K562 (cell line): ENCODE measurements around the gene QSOX2. TPM values are rescaled to one million over a fixed set of nuclear protein-coding genes. Genes with fewer than 3 reads are reported as not detected.

Experiments
- ATAC-seq: fragments of 200-7000 bp; cut with Tn5 transposase; 3 replicates; pipeline ENCODE4 v1.9.1; 2020; ENCODE audit warnings: moderate library complexity
- Bru-seq: library from RNA; stranded (reverse); fragments of 400-500 nt; gene quantifications from one replicate; lab custom pipeline; 2021; lab: Mats Ljungman, UMichigan
- BruChase-seq, 2 experiments: library from RNA; stranded (reverse); fragments of 400-500 nt; gene quantifications; one replicate each; lab custom pipeline; 2021; lab: Mats Ljungman, UMichigan
- BruUV-seq: library from RNA; stranded (reverse); fragments of 400-500 nt; replicated peaks from 2 replicates; lab custom pipeline; 2021; lab: Mats Ljungman, UMichigan
- CTCF ChIA-PET: fragments of 300-600 bp; formaldehyde crosslinking; extraction: SDS; loops from one replicate; lab custom pipeline; 2021; ENCODE audit warnings: low intra/inter-chr PET ratio; lab: Yijun Ruan, JAX
- POLR2A ChIA-PET: fragments of 300-600, 350-650 bp; sonication (Branson Sonifier 250); formaldehyde crosslinking; extraction: SDS; loops from one replicate; lab custom pipeline; 2021; ENCODE audit warnings: antibody characterized with exemption, inconsistent platforms; lab: Yijun Ruan, JAX
- DNase-seq, 4 experiments: peaks; one replicate each; pipeline versions ENCODE4 v3.0.0 to v3.0.0-alpha.2; 2011 to 2018; ENCODE audit warnings: low spot score in 3 of 4, mixed read lengths in 3 of 4; ENCODE audit errors: extremely low read depth in 1 of 4
- FAIRE-seq: peaks from 2 replicates; lab custom pipeline; 2011; peaks lifted over from hg19 to GRCh38; lab: Jason Lieb, UNC
- H2AFZ ChIP-seq: 2 replicates; pipeline ENCODE4 v1.6.0; 2011; ENCODE audit warnings: low read depth, low read length, control low read depth, inconsistent platforms
- H3K27ac ChIP-seq: fragments of 200-600 bp; 3 replicates; pipeline ENCODE4 v1.8.0; 2011; ENCODE audit warnings: low read depth, mild to moderate bottlenecking, control low read depth, inconsistent platforms, low read length, moderate library complexity, mixed read lengths; ENCODE audit errors: extremely low read depth
- H3K27me3 ChIP-seq, 2 experiments: fragments of 300-600 bp in 1 of 2; 2 replicates in 1 of 2; 3 replicates in 1 of 2; pipeline versions ENCODE4 v1.6.0 to v1.8.0; 2011; ENCODE audit warnings: inconsistent platforms in 2 of 2, low read length in 2 of 2, mild to moderate bottlenecking in 1 of 2, mixed read lengths in 1 of 2, moderate library complexity in 1 of 2; ENCODE audit not compliant: control insufficient read depth in 2 of 2, insufficient read depth in 2 of 2
- H3K36me3 ChIP-seq: fragments of 300-600 bp; 3 replicates; pipeline ENCODE4 v1.8.0; 2011; ENCODE audit warnings: mild to moderate bottlenecking, low read length, inconsistent platforms; ENCODE audit not compliant: control insufficient read depth, insufficient read depth
- H3K4me1 ChIP-seq, 2 experiments: fragments of 200-600 bp in 1 of 2; replicated peaks in 1 of 2; 2 replicates in 1 of 2; 3 replicates in 1 of 2; pipeline versions ENCODE4 v1.5.1 to v1.8.0; 2011; ENCODE audit warnings: inconsistent platforms in 2 of 2, low read length in 2 of 2, mild to moderate bottlenecking in 1 of 2, mixed read lengths in 1 of 2, moderate library complexity in 1 of 2; ENCODE audit not compliant: control insufficient read depth in 2 of 2, insufficient read depth in 2 of 2
- H3K4me2 ChIP-seq: 2 replicates; pipeline ENCODE4 v1.6.1; 2011; ENCODE audit warnings: low read length, control low read depth, inconsistent platforms, mixed read lengths; ENCODE audit not compliant: insufficient read depth
- H3K4me3 ChIP-seq: fragments of 200-600 bp; sonication (generic), shearing (Covaris generic); 2 replicates; pipeline ENCODE4 v1.5.1; 2016; ENCODE audit warnings: control low read depth, inconsistent platforms
- H3K79me2 ChIP-seq: fragments of 200-600 bp; 3 replicates; pipeline ENCODE4 v1.8.0; 2011; ENCODE audit warnings: low read length, inconsistent platforms; ENCODE audit not compliant: control insufficient read depth, insufficient read depth
- H3K9ac ChIP-seq, 2 experiments: 2 replicates each; pipeline versions ENCODE4 v1.6.0 to v1.6.1; 2011; ENCODE audit warnings: low read depth in 2 of 2, low read length in 2 of 2, control low read depth in 1 of 2, inconsistent platforms in 1 of 2, mild to moderate bottlenecking in 1 of 2, mixed read lengths in 1 of 2; ENCODE audit not compliant: insufficient read depth in 1 of 2
- H3K9me1 ChIP-seq: one replicate; pipeline ENCODE4 v1.6.0; 2011; ENCODE audit warnings: inconsistent platforms, mild to moderate bottlenecking, low read length, moderate library complexity; ENCODE audit not compliant: control insufficient read depth, insufficient read depth
- H3K9me3 ChIP-seq: replicated peaks from 2 replicates; pipeline ENCODE4 v1.5.1; 2011; ENCODE audit warnings: low read depth, low read length, inconsistent platforms; ENCODE audit not compliant: control insufficient read depth, insufficient read depth
- H4K20me1 ChIP-seq: replicated peaks from 2 replicates; pipeline ENCODE4 v1.6.1; 2011; ENCODE audit warnings: low read length, inconsistent platforms, mixed read lengths; ENCODE audit not compliant: control insufficient read depth, insufficient read depth
- ARID4B ChIP-seq: sonication (generic); formaldehyde crosslinking; IDR thresholded peaks from 2 replicates; pipeline ENCODE4 v1.8.0; 2022; ENCODE audit warnings: mild to moderate bottlenecking, missing genetic modification reagents
- HDAC2 ChIP-seq: fragments of 450-650 bp; IDR thresholded peaks from 2 replicates; pipeline ENCODE4 v1.6.1; 2016; ENCODE audit warnings: mild to moderate bottlenecking
- LEF1 ChIP-seq: fragments of 450-650 bp; IDR thresholded peaks from 2 replicates; pipeline ENCODE4 v1.6.1; 2016; ENCODE audit warnings: mild to moderate bottlenecking
- NUFIP1 ChIP-seq: fragments of 450-650 bp; IDR thresholded peaks from 2 replicates; pipeline ENCODE4 v1.6.1; 2018; ENCODE audit not compliant: partially characterized antibody
- PREB ChIP-seq: sonication (generic); formaldehyde crosslinking; IDR thresholded peaks from 2 replicates; pipeline ENCODE4 v1.8.1; 2023; ENCODE audit warnings: mild to moderate bottlenecking, missing genetic modification reagents
- RNF2 ChIP-seq: sonication (generic); IDR thresholded peaks from 2 replicates; pipeline ENCODE4 v1.6.1; 2016
- TGIF2 ChIP-seq: sonication (generic); formaldehyde crosslinking; IDR thresholded peaks from 2 replicates; pipeline ENCODE4 v1.8.1; 2022; ENCODE audit warnings: mild to moderate bottlenecking, missing genetic modification reagents, moderate library complexity
- ZNF696 ChIP-seq: fragments of 250-450 bp; sonication (Bioruptor Pico); conservative IDR thresholded peaks from 2 replicates; pipeline ENCODE4 v1.4.0; 2020; ENCODE audit warnings: mild to moderate bottlenecking, moderate library complexity
- WGBS: fragments of 100-300 bp; shearing (Covaris generic); methylation state at CpG from one replicate; pipeline ENCODE4 v1.1.6; 2016; ENCODE audit warnings: low coverage, mixed read lengths; ENCODE audit not compliant: insufficient coverage; ENCODE audit errors: missing lambda C conversion rate; 5-methylcytosine and 5-hydroxymethylcytosine counted together
- in situ Hi-C: fragments of 300-500 bp; cut with MboI; formaldehyde crosslinking; loops from 4 replicates; pipeline ENCODE4 v1.15.0; 2018; ENCODE audit warnings: inconsistent platforms, mixed read lengths
- intact Hi-C: fragments of 100-400 bp; cut with micrococcal nuclease; formaldehyde crosslinking; loops from 2 replicates; pipeline ENCODE4 v1.14.2; 2022
- long read RNA-seq, 3 experiments: library from polyadenylated mRNA in 2 of 3; library from RNA in 1 of 3; unstranded in 2 of 3; stranded (forward) in 1 of 3; transcript quantifications; one replicate each; pipeline ENCODE4 v2.0.0, GENCODE V29; 2019 to 2022
- polyA minus RNA-seq, 3 experiments: library from RNA; depleted of rRNA, polyadenylated mRNA; stranded (reverse); fragments of >200 nt; gene quantifications; 2 replicates each; pipeline ENCODE4 v1.2.3, GENCODE V29; 2011
- polyA plus RNA-seq, 8 experiments: library from polyadenylated mRNA; depleted of rRNA in 4 of 8; stranded (reverse) in 5 of 8; unstranded in 3 of 8; fragments of >200 nt; fragmentation: Nextera tagmentation in 2 of 8; fragmentation: Illumina TruSeq in 1 of 8; extraction: Ambion mirVana in 2 of 8; extraction: Trizol in 1 of 8; gene quantifications; 2 replicates each; pipeline versions ENCODE4 v1.2.1 to v1.2.3, GENCODE V29; 2011 to 2014; ENCODE audit warnings: inconsistent platforms in 1 of 8, missing spikeins in 1 of 8
- total RNA-seq, 7 experiments: library from RNA; depleted of rRNA in 6 of 7; stranded (reverse); fragments of >200 nt in 6 of 7; fragmentation: Illumina TruSeq in 2 of 7; extraction: Trizol in 2 of 7; gene quantifications; 2 replicates each; pipeline versions ENCODE4 v1.2.1 to v1.2.3, GENCODE V29; 2011 to 2021; ENCODE audit warnings: low replicate concordance in 1 of 7

Gene QSOX2, protein sequence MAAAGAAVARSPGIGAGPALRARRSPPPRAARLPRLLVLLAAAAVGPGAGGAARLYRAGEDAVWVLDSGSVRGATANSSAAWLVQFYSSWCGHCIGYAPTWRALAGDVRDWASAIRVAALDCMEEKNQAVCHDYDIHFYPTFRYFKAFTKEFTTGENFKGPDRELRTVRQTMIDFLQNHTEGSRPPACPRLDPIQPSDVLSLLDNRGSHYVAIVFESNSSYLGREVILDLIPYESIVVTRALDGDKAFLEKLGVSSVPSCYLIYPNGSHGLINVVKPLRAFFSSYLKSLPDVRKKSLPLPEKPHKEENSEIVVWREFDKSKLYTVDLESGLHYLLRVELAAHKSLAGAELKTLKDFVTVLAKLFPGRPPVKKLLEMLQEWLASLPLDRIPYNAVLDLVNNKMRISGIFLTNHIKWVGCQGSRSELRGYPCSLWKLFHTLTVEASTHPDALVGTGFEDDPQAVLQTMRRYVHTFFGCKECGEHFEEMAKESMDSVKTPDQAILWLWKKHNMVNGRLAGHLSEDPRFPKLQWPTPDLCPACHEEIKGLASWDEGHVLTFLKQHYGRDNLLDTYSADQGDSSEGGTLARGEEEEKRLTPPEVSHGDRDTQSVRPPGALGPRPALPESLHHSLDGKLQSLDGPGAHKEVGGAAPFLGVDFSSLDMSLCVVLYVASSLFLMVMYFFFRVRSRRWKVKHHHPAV
- 50.6 and 63.4 TPM in 2 replicates for total RNA-seq (2011; cell fraction: chromatin; rRNA removed; ENCODE audit: low replicate concordance)
- total RNA-seq (2011; cell fraction: nucleolus; rRNA removed) = 45.7 and 46.1 TPM in 2 replicates
- 35.5 and 45.4 TPM in 2 replicates for total RNA-seq (2011; cell fraction: nucleoplasm; rRNA removed)
- 12.7 and 15.0 TPM in 2 replicates for total RNA-seq (2014; rRNA removed)
- total RNA-seq (2014; rRNA removed; fragmentation: Illumina TruSeq; extraction: Trizol) = 9.7 and 10.5 TPM in 2 replicates
- total RNA-seq (2015; rRNA removed; fragmentation: Illumina TruSeq; extraction: Trizol) = 11.7 and 12.2 TPM in 2 replicates
- total RNA-seq (2021) = 22.3 and 23.7 TPM in 2 replicates
- polyA plus RNA-seq (2011; rRNA removed) = 13.5 and 21.5 TPM in 2 replicates
- 7.9 and 11.0 TPM in 2 replicates for polyA plus RNA-seq (2011; cell fraction: cytosol; rRNA removed)
- polyA plus RNA-seq (2011; cell fraction: nucleus; rRNA removed) = 97.5 and 103 TPM in 2 replicates
- 14.6 and 32.6 TPM in 2 replicates for polyA plus RNA-seq (2012)
- 16.1 and 17.4 TPM in 2 replicates for polyA plus RNA-seq (2014; fragmentation: Illumina TruSeq; extraction: Trizol)
- polyA plus RNA-seq (2014; fragmentation: Nextera tagmentation; extraction: Ambion mirVana) = under 1 TPM; 0.51 to 0.91 TPM
- polyA plus RNA-seq (2014; rRNA removed) = 23.6 and 24.2 TPM in 2 replicates
- polyA minus RNA-seq (2011; rRNA and poly(A)+ RNA removed) = 9.3 and 10.2 TPM in 2 replicates
- 5.9 and 7.6 TPM in 2 replicates for polyA minus RNA-seq (2011; cell fraction: cytosol; rRNA and poly(A)+ RNA removed)
- polyA minus RNA-seq (2011; cell fraction: nucleus; rRNA and poly(A)+ RNA removed) = 17.8 and 19.0 TPM in 2 replicates
- percentile 79 among the genes with signal in this experiment for Bru-seq, nascent RNA
- BruChase-seq, experiment 1, labeled RNA remaining after a 2-hour chase = percentile 75 among the genes with signal in this experiment
- percentile 77 among the genes with signal in this experiment for BruChase-seq, experiment 2, labeled RNA remaining after a 6-hour chase
- long read RNA-seq, experiment 1, partial matches to known transcripts = 0 of 27 reads
- long read RNA-seq, experiment 1, other reads (novel, unspliced or antisense) = 27 of 27 reads
- long read RNA-seq, experiment 2, partial matches to known transcripts = 5 of 15 reads
- long read RNA-seq, experiment 2, other reads (novel, unspliced or antisense) = 10 of 15 reads
- long read RNA-seq, experiment 3 = 0 reads

DNA sequence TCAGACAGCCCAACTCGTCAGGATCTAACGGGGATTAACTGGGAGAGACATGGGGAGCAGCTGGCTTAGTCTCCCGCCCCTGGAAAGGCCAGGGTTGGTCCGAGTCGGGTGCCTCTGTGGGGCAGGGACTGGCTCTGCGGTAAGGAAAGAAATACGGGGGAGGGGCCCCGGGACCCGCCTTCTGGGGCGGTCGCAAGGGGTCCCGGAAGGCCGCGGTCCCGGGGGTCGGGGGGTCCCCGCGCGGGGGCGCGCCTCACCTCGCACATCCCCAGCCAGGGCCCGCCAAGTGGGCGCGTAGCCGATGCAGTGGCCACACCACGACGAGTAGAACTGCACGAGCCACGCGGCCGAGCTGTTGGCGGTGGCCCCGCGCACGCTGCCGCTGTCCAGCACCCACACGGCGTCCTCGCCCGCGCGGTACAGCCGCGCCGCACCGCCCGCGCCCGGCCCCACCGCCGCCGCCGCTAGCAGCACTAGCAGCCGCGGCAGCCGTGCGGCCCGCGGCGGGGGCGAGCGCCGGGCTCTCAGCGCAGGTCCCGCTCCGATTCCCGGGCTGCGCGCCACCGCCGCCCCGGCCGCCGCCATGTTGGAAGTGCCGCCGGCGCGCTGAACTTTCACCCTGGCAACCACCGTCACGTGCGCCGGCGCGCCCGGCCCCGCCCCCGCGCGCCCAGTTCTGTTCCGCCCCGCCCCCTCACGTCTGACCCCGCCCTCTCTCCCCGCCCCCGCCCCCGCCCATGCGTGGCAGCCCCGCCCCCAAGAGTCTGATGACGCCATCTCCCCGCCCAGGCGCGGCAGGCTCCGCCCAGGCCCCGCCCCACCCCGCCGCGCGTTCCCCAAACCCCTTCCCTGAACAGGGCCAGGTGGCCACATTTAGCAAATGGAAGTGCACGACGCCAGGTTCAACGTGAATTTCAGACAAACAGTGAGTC, at the start of gene QSOX2:
Gene QSOX2 (minus strand): TSS at position 594 of the 932 bp plus-strand sequence. CDS start 9 bp downstream, at position 585.
- WGBS = under 1% methylated on average over 40 of the region's 112 CpGs
- H3K4me1 ChIP-seq = peaks cover 37 to 61% of the 10 kb centered on the region in 2 experiments
- CTCF ChIA-PET = no interaction called here
- TF ChIP-seq ZNF696 (CRISPR knock-in tag) (no peak), PREB (CRISPR knock-in tag) (no peak), NUFIP1 (no peak), TGIF2 (CRISPR knock-in tag) (peak; percentile 58; the same call in 1 of the 2 replicates), ARID4B (peak; percentile 97), LEF1 (no peak), HDAC2 (no peak), RNF2 (peak; percentile 28; the same call in 1 of the 2 replicates)

More for the DNA sequence above, at the start of gene QSOX2:
- peaks cover 28% of the 10 kb centered on the region for H3K36me3 ChIP-seq
- BruUV-seq = no TSS peak
- H3K9ac ChIP-seq = peak within 1 kb of the TSS; percentile 80 to 95
- peaks cover 20% of the 10 kb centered on the region; the same call in 1 of the 2 replicates for H4K20me1 ChIP-seq
- no peaks in the 10 kb centered on the region for H3K9me3 ChIP-seq
- DNase-seq = peak; percentile 89 to 93 (median 92)
- H3K9me1 ChIP-seq = no peaks in the 10 kb centered on the region
- peaks cover 10 to 38% of the 10 kb centered on the region in 2 experiments; a peak in 4 of 5 replicates for H3K27me3 ChIP-seq
- intact Hi-C loops (no loop called here), in situ Hi-C loops (no loop called here)
- peak within 1 kb of the TSS; percentile 75 for H3K4me3 ChIP-seq
- peak within 1 kb of the TSS; percentile 91 for H3K4me2 ChIP-seq
- peak within 1 kb of the TSS; percentile 86 for H2AFZ ChIP-seq
- H3K79me2 ChIP-seq = peaks cover 49% of the 10 kb centered on the region
- POLR2A ChIA-PET = interaction anchor here (0.7 to 1.4 kb wide), 2 partner anchors 10 to 29 kb away, joined by 3 read pairs; no protein-coding TSS in a partner anchor
- H3K27ac ChIP-seq = peak within 1 kb of the TSS; percentile 77
- ATAC-seq = peak; percentile 82
- peak; percentile 61 for FAIRE-seq
